H1 (cell line): ENCODE results near the gene FOXP2. TPM values are rescaled to one million over a fixed set of nuclear protein-coding genes. Genes with fewer than 3 reads are reported as not detected.

Experiments used
- ASH2L ChIP-seq: fragments of 200-600, 300-600 bp; sonication (generic); IDR thresholded peaks from one replicate; pipeline ENCODE4 v1.7.1; 2017; ENCODE audit warnings: low read length
- JUN ChIP-seq: IDR thresholded peaks from 2 replicates; pipeline ENCODE4 v1.6.1; 2011; ENCODE audit warnings: low read depth, mild to moderate bottlenecking, improper control_type of control experiment, low read length
- JUND ChIP-seq: IDR thresholded peaks from 2 replicates; pipeline ENCODE4 v1.6.1; 2011; ENCODE audit warnings: mild to moderate bottlenecking, improper control_type of control experiment, low read length
- NRF1 ChIP-seq: IDR thresholded peaks from 2 replicates; pipeline ENCODE4 v1.6.1; 2011; ENCODE audit warnings: mild to moderate bottlenecking, low read depth, low read length, improper control_type of control experiment
- POU5F1 ChIP-seq: IDR thresholded peaks from 2 replicates; pipeline ENCODE4 v1.6.1; 2011; ENCODE audit warnings: low read depth, mild to moderate bottlenecking, low read length, moderate library complexity
- RXRA ChIP-seq: IDR thresholded peaks from 2 replicates; pipeline ENCODE4 v1.6.1; 2011; ENCODE audit warnings: low read depth, mild to moderate bottlenecking, low read length, moderate library complexity; ENCODE audit not compliant: insufficient read depth
- SP2 ChIP-seq: IDR thresholded peaks from 2 replicates; pipeline ENCODE4 v1.6.1; 2012; ENCODE audit warnings: mild to moderate bottlenecking, low read length, inconsistent platforms
- TAF1 ChIP-seq: IDR thresholded peaks from 2 replicates; pipeline ENCODE4 v1.6.1; 2011; ENCODE audit warnings: mild to moderate bottlenecking, low read depth, low read length
- polyA plus RNA-seq, 7 experiments: library from polyadenylated mRNA; depleted of rRNA in 3 of 7; stranded (reverse) in 5 of 7; unstranded in 2 of 7; fragments of >200 nt in 5 of 7; fragments of 200-250 nt in 2 of 7; gene quantifications; 1 replicate in 5 of 7; 2 replicates in 1 of 7; 4 replicates in 1 of 7; pipeline versions ENCODE4 v1.2.1 to v1.2.3, GENCODE V29; 2011 to 2013; ENCODE audit warnings: missing spikeins in 2 of 7, mixed read lengths in 2 of 7
- total RNA-seq: library from RNA; stranded (reverse); fragmentation: NEBNext Ultra II Directional; extraction: Animal tissue kit (Norgen Biotek cat#: 25700); gene quantifications from 2 replicates; pipeline ENCODE4 v1.2.1, GENCODE V29; 2021

Gene FOXP2
- total and polyA plus RNA-seq, 2 of the 8 experiments (the other 6 are each of a cell fraction or from before 2014, with no cell fraction given), result 0.09 to 0.43 TPM

- TF ChIP-seq NRF1 (no peak), JUND (no peak), RXRA (no peak), JUN (no peak), TAF1 (no peak), ASH2L (no peak), POU5F1 (no peak), SP2 (no peak)
These were observed 92.8 kb downstream of the FOXP2 start (continued) for GRCh38 chr7:114507381-114507780.
